Loucy (cell line): ENCODE data around the gene DEFB132.

Experiments
- EZH2phosphoT487 ChIP-seq: fragments of 200-600 bp; IDR thresholded peaks from 2 replicates; pipeline ENCODE4 v1.6.1; 2018; ENCODE audit warnings: antibody characterized with exemption, mild to moderate bottlenecking, moderate library complexity, borderline replicate concordance
- TF ChIP-seq, protein P1 (sequence below): fragments of 200-600 bp; sonication (generic); conservative IDR thresholded peaks from 2 replicates; pipeline ENCODE4 v1.5.1; 2014; ENCODE audit warnings: mild to moderate bottlenecking, antibody characterized with exemption, low read length

DNA sequence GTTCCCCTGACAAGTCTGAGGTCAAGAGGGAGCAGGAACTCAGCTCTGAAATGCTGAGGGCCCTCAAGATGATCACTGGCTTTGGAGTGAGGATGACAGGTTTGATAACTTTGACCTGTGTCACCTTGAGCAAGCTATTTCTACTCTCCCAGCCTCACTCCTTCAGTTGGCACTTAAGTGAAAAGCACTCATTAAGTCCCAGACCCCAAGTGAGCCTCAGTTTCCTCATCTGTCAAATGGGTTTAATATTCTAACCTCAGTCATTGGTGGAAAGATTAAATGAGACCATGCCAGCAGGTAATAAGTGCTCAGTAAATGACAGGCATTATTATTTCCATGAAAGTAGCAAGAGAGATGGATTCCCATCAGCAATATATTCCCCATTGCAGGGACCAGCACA is 14.0 kb downstream of the DEFB132 start:
- TF ChIP-seq, protein P1, sequence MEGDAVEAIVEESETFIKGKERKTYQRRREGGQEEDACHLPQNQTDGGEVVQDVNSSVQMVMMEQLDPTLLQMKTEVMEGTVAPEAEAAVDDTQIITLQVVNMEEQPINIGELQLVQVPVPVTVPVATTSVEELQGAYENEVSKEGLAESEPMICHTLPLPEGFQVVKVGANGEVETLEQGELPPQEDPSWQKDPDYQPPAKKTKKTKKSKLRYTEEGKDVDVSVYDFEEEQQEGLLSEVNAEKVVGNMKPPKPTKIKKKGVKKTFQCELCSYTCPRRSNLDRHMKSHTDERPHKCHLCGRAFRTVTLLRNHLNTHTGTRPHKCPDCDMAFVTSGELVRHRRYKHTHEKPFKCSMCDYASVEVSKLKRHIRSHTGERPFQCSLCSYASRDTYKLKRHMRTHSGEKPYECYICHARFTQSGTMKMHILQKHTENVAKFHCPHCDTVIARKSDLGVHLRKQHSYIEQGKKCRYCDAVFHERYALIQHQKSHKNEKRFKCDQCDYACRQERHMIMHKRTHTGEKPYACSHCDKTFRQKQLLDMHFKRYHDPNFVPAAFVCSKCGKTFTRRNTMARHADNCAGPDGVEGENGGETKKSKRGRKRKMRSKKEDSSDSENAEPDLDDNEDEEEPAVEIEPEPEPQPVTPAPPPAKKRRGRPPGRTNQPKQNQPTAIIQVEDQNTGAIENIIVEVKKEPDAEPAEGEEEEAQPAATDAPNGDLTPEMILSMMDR: no peak
- no peak for TF ChIP-seq EZH2phosphoT487
